ENCODE data around the gene SLIT1.

The SLIT1 gene

GRCh38 chr10:97022616-97023015 lies 163.1 kb downstream of the SLIT1 start:
- DNase-seq (ENCODE audit: low spot score) = peak; percentile 22

GRCh38 chr10:97020452-97021400 lies 165.0 kb downstream of the SLIT1 start:
- peak; percentile 97 for DNase-seq (ENCODE audit: low spot score)

- no peak for DNase-seq (ENCODE audit: low spot score)
Observed at GRCh38 chr10:97019213-97019844, 166.4 kb downstream of the SLIT1 start.

- no peak for DNase-seq (ENCODE audit: low spot score)
Observed at GRCh38 chr10:97018251-97019212, 167.2 kb downstream of the SLIT1 start.

GRCh38 chr10:97017474-97017903 lies 168.3 kb downstream of the SLIT1 start:
- DNase-seq (ENCODE audit: low spot score) = no peak

GRCh38 chr10:97016728-97017473 lies 168.9 kb downstream of the SLIT1 start:
- no peak for DNase-seq (ENCODE audit: low spot score)

- DNase-seq (ENCODE audit: low spot score) = no peak
Observed at GRCh38 chr10:97015240-97015639, 170.5 kb downstream of the SLIT1 start.

GRCh38 chr10:97013983-97014382 lies 171.8 kb downstream of the SLIT1 start:
- no peak for DNase-seq (ENCODE audit: low spot score)

- no peak for DNase-seq (ENCODE audit: low spot score)
Observed at GRCh38 chr10:97013568-97013967, 172.2 kb downstream of the SLIT1 start.

- no peak for DNase-seq (ENCODE audit: low spot score)
Observed at GRCh38 chr10:97012470-97012869, 173.3 kb downstream of the SLIT1 start.

GRCh38 chr10:97011397-97011796 lies 174.4 kb downstream of the SLIT1 start:
- DNase-seq (ENCODE audit: low spot score) = no peak

GRCh38 chr10:97010695-97011206 lies 175.0 kb downstream of the SLIT1 start:
- DNase-seq (ENCODE audit: low spot score) = no peak

GRCh38 chr10:97007417-97007816 lies 178.3 kb downstream of the SLIT1 start:
- DNase-seq (ENCODE audit: low spot score) = no peak

- DNase-seq (ENCODE audit: low spot score) = no peak
Observed at GRCh38 chr10:97006364-97006763, 179.4 kb downstream of the SLIT1 start.

- no peak for DNase-seq (ENCODE audit: low spot score)
Observed at GRCh38 chr10:97005349-97005748, 180.4 kb downstream of the SLIT1 start.

GRCh38 chr10:97004591-97004990 lies 181.2 kb downstream of the SLIT1 start:
- DNase-seq (ENCODE audit: low spot score) = no peak

- DNase-seq (ENCODE audit: low spot score) = no peak
Observed at GRCh38 chr10:97003804-97004201, 182.0 kb downstream of the SLIT1 start.

- no peak for DNase-seq (ENCODE audit: low spot score)
Observed at GRCh38 chr10:97003151-97003803, 182.5 kb downstream of the SLIT1 start.

GRCh38 chr10:97002670-97003069 lies 183.1 kb downstream of the SLIT1 start:
- DNase-seq (ENCODE audit: low spot score) = peak; percentile 9

GRCh38 chr10:97001183-97001991 lies 184.4 kb downstream of the SLIT1 start:
- no peak for DNase-seq (ENCODE audit: low spot score)
